ENCODE data around the gene FILIP1L.

FILIP1L gene

DNA sequence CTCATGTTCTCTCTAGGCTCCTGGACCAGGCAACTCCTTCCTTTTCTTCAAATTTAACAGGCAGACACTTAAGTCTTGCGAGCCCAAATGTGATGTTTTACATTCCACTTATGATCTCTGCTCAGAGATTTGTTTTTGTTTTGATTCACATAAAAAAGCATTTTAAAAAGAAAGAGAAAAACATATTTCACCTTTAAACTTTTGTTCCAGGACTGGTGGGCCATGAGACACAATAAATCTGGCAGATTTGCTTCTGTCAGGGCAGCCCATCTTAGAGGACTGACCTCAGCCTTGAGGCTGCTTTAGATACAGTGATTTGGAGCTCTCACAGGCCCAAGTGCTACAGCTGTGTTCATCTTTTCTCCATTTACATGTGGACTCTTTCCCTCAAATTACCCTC lies 244.7 kb downstream of the FILIP1L start:
- in situ Hi-C loops (cut with HindIII; ENCODE audit: low pct_ligation_motif_present, low sequenced_read_pairs), result no loop called here
- no peak for DNase-seq
- TF ChIP-seq CTCF (IDR thresholded peaks at IDR 0.05; ENCODE audit: low read depth, low read length, missing control alignments), result no peak
- Histone ChIP-seq H3K27ac (no peak overlapping the region), H3K36me3 (replicated peaks) (peaks cover 2% of the 10 kb centered on the region), H3K27me3 (replicated peaks) (no peaks in the 10 kb centered on the region), H3K4me3 (ENCODE audit: low read depth, low read length) (no peak overlapping the region)

GRCh38 chr3:99868311-99868646 lies 246.0 kb downstream of the FILIP1L start:
- no peak overlapping the region for H3K4me3 ChIP-seq (ENCODE audit: low read depth, low read length)
- H3K27me3 ChIP-seq (replicated peaks), result no peaks in the 10 kb centered on the region
- no peak for TF ChIP-seq CTCF (IDR thresholded peaks at IDR 0.05; ENCODE audit: low read depth, low read length, missing control alignments)
- in situ Hi-C loops (cut with HindIII; ENCODE audit: low pct_ligation_motif_present, low sequenced_read_pairs), result no loop called here
- peaks cover 2% of the 10 kb centered on the region for H3K36me3 ChIP-seq (replicated peaks)
- no peak overlapping the region for H3K27ac ChIP-seq
- no peak for DNase-seq

GRCh38 chr3:99867594-99868310 lies 246.5 kb downstream of the FILIP1L start:
- peaks cover 6% of the 10 kb centered on the region for H3K36me3 ChIP-seq (replicated peaks)
- in situ Hi-C loops (cut with HindIII; ENCODE audit: low pct_ligation_motif_present, low sequenced_read_pairs), result no loop called here
- no peak for TF ChIP-seq CTCF (IDR thresholded peaks at IDR 0.05; ENCODE audit: low read depth, low read length, missing control alignments)

GRCh38 chr3:99866261-99866761 lies 248.0 kb downstream of the FILIP1L start:
- Histone ChIP-seq H3K36me3 (replicated peaks) (peaks cover 7% of the 10 kb centered on the region), H3K4me3 (ENCODE audit: low read depth, low read length) (no peak overlapping the region), H3K27ac (peak overlapping the region; percentile 62), H3K27me3 (replicated peaks) (no peaks in the 10 kb centered on the region)
- in situ Hi-C loops (cut with HindIII; ENCODE audit: low pct_ligation_motif_present, low sequenced_read_pairs), result no loop called here
- DNase-seq, result peak; percentile 72
- TF ChIP-seq CTCF (IDR thresholded peaks at IDR 0.05; ENCODE audit: low read depth, low read length, missing control alignments), result no peak

More at GRCh38 chr3:99867594-99868310, 246.5 kb downstream of the FILIP1L start:
- Histone ChIP-seq H3K4me3 (ENCODE audit: low read depth, low read length) (no peak overlapping the region), H3K27ac (no peak overlapping the region), H3K27me3 (replicated peaks) (no peaks in the 10 kb centered on the region)
- no peak for DNase-seq

DNA sequence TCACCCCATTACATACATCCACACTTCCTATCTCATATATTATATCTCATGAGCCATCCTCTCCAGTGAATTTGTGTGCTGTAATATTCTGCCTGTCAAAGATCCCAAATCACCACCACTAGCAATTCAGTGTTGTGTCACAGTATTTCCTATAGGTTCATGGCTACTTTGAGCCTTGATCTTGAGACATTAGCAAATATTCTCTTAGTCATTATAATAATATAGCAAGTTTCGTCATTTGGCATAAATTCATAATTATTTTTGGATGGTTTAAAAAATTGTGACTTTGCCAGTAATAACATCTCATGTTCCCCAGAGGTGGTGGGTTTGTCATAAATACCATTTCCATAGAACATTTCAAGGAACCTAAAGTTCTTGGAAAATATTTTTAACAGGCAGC lies 249.0 kb downstream of the FILIP1L start:
- Histone ChIP-seq H3K36me3 (replicated peaks) (peaks cover 10% of the 10 kb centered on the region), H3K27ac (peak overlapping the region; percentile 62), H3K4me3 (ENCODE audit: low read depth, low read length) (no peak overlapping the region), H3K27me3 (replicated peaks) (no peaks in the 10 kb centered on the region)
- TF ChIP-seq CTCF (IDR thresholded peaks at IDR 0.05; ENCODE audit: low read depth, low read length, missing control alignments), result no peak
- DNase-seq, result peak; percentile 74
- in situ Hi-C loops (cut with HindIII; ENCODE audit: low pct_ligation_motif_present, low sequenced_read_pairs), result no loop called here

- no peak for DNase-seq
- in situ Hi-C loops (cut with HindIII; ENCODE audit: low pct_ligation_motif_present, low sequenced_read_pairs), result no loop called here
- no peak for TF ChIP-seq CTCF (IDR thresholded peaks at IDR 0.05; ENCODE audit: low read depth, low read length, missing control alignments)
- Histone ChIP-seq H3K27me3 (replicated peaks) (no peaks in the 10 kb centered on the region), H3K4me3 (ENCODE audit: low read depth, low read length) (no peak overlapping the region), H3K27ac (no peak overlapping the region), H3K36me3 (replicated peaks) (peaks cover 11% of the 10 kb centered on the region)
These were observed 250.0 kb downstream of the FILIP1L start for GRCh38 chr3:99864289-99864688.
